Neural cell (in vitro differentiated cells): ENCODE measurements around the gene SLC6A4. TPM values are rescaled to one million over a fixed set of nuclear protein-coding genes. Genes with fewer than 3 reads are reported as not detected.

Experiments
- H2AFZ ChIP-seq: fragments of 200-600, 300-800 bp; sonication (generic), shearing (Covaris generic); 2 replicates; pipeline ENCODE4 v1.6.0; 2014; ENCODE audit warnings: low read depth, mild to moderate bottlenecking, antibody characterized with exemption, low read length, moderate library complexity
- H3F3A ChIP-seq: fragments of 200-600 bp; shearing (Covaris generic); 2 replicates; pipeline ENCODE4 v1.6.1; 2016; ENCODE audit warnings: mild to moderate bottlenecking, moderate library complexity, mixed read lengths, antibody characterized with exemption, low read length; ENCODE audit not compliant: insufficient read depth, poor library complexity, severe bottlenecking
- H3K27ac ChIP-seq: fragments of 200-600, 300-800 bp; sonication (generic), shearing (Covaris generic); 2 replicates; pipeline ENCODE4 v1.5.1; 2014; ENCODE audit warnings: mild to moderate bottlenecking, low read length, moderate library complexity
- H3K27me3 ChIP-seq: fragments of 300-800, 200-600 bp; sonication (generic), shearing (Covaris generic); 2 replicates; pipeline ENCODE4 v1.6.0; 2014; ENCODE audit warnings: mild to moderate bottlenecking, low read depth, low read length, moderate library complexity; ENCODE audit not compliant: insufficient read depth
- H3K36me3 ChIP-seq: fragments of 300-800, 200-600 bp; sonication (generic), shearing (Covaris generic); 2 replicates; pipeline ENCODE4 v1.5.1; 2014; ENCODE audit warnings: mild to moderate bottlenecking, antibody characterized with exemption, low read length, moderate library complexity; ENCODE audit not compliant: insufficient read depth
- H3K4me2 ChIP-seq: fragments of 300-800, 200-600 bp; sonication (generic), shearing (Covaris generic); 2 replicates; pipeline ENCODE4 v1.6.0; 2014; ENCODE audit warnings: mild to moderate bottlenecking, low read length
- H3K4me3 ChIP-seq: fragments of 300-800, 200-600 bp; sonication (generic), shearing (Covaris generic); 2 replicates; pipeline ENCODE4 v1.5.1; 2014; ENCODE audit warnings: mild to moderate bottlenecking, low read length, moderate library complexity
- H3K79me2 ChIP-seq: fragments of 200-600 bp; shearing (Covaris generic); replicated peaks from 2 replicates; pipeline ENCODE4 v1.6.0; 2014; ENCODE audit warnings: mild to moderate bottlenecking, low read length, moderate library complexity; ENCODE audit not compliant: insufficient read depth
- H3K9ac ChIP-seq: fragments of 300-800, 200-600 bp; sonication (generic), shearing (Covaris generic); 2 replicates; pipeline ENCODE4 v1.6.1; 2016; ENCODE audit warnings: mild to moderate bottlenecking, low read length, mixed read lengths
- H3K9me2 ChIP-seq: fragments of 200-600 bp; shearing (Covaris generic); 2 replicates; pipeline ENCODE4 v1.6.1; 2016; ENCODE audit warnings: mild to moderate bottlenecking, low read length, mixed read lengths; ENCODE audit not compliant: insufficient read depth
- H3K9me3 ChIP-seq: fragments of 200-600, 300-800 bp; sonication (generic), shearing (Covaris generic); 2 replicates; pipeline ENCODE4 v1.6.1; 2016; ENCODE audit warnings: mild to moderate bottlenecking, mixed run types, low read length, moderate library complexity, mixed read lengths
- H4K20me1 ChIP-seq: fragments of 200-600 bp; shearing (Covaris generic); 2 replicates; pipeline ENCODE4 v1.6.1; 2016; ENCODE audit warnings: mild to moderate bottlenecking, mixed run types; ENCODE audit not compliant: insufficient read depth
- EP300 ChIP-seq: fragments of 450-650 bp; conservative IDR thresholded peaks from 2 replicates; pipeline ENCODE4 v1.6.1; 2014; ENCODE audit warnings: antibody characterized with exemption, mild to moderate bottlenecking, moderate library complexity; ENCODE audit not compliant: poor library complexity, severe bottlenecking
- EZH2 ChIP-seq: fragments of 200-600, 300-800 bp; shearing (Covaris generic), sonication (generic); IDR thresholded peaks from 2 replicates; pipeline ENCODE4 v1.6.1; 2014; ENCODE audit warnings: antibody characterized with exemption, low read length, borderline replicate concordance, mild to moderate bottlenecking; ENCODE audit not compliant: insufficient read depth, poor library complexity, severe bottlenecking
- MXI1 ChIP-seq: fragments of 450-650 bp; conservative IDR thresholded peaks from 2 replicates; pipeline ENCODE4 v1.6.1; 2014; ENCODE audit warnings: antibody characterized with exemption, mild to moderate bottlenecking; ENCODE audit not compliant: poor library complexity, severe bottlenecking
- POLR2AphosphoS5 ChIP-seq: IDR thresholded peaks from 2 replicates; pipeline ENCODE4 v1.6.1; 2012
- RAD21 ChIP-seq: fragments of 450-650 bp; conservative IDR thresholded peaks from 2 replicates; pipeline ENCODE4 v1.6.1; 2014; ENCODE audit warnings: antibody characterized with exemption, mild to moderate bottlenecking, moderate library complexity
- SMC3 ChIP-seq: fragments of 450-650 bp; conservative IDR thresholded peaks from 2 replicates; pipeline ENCODE4 v1.6.1; 2014; ENCODE audit warnings: antibody characterized with exemption, mild to moderate bottlenecking, moderate library complexity; ENCODE audit not compliant: poor library complexity
- TAF1 ChIP-seq: IDR thresholded peaks from 2 replicates; pipeline ENCODE4 v1.6.1; 2012; ENCODE audit warnings: low read depth
- polyA plus RNA-seq: library from polyadenylated mRNA; depleted of rRNA; stranded (reverse); fragments of >200 nt; gene quantifications from 2 replicates; pipeline ENCODE4 v1.2.3, GENCODE V29; 2014
- TF ChIP-seq, protein P1 (sequence below): fragments of 450-650 bp; IDR thresholded peaks from 2 replicates; pipeline ENCODE4 v1.5.1; 2014; ENCODE audit warnings: antibody characterized with exemption, mild to moderate bottlenecking, moderate library complexity; ENCODE audit not compliant: poor library complexity, severe bottlenecking
- TF ChIP-seq, protein P2 (sequence below): IDR thresholded peaks from 2 replicates; pipeline ENCODE4 v1.6.1; 2012; ENCODE audit warnings: borderline replicate concordance

The SLC6A4 gene
- polyA plus RNA-seq, 1 donor from 2014 or later: 1.1 TPM

DNA sequence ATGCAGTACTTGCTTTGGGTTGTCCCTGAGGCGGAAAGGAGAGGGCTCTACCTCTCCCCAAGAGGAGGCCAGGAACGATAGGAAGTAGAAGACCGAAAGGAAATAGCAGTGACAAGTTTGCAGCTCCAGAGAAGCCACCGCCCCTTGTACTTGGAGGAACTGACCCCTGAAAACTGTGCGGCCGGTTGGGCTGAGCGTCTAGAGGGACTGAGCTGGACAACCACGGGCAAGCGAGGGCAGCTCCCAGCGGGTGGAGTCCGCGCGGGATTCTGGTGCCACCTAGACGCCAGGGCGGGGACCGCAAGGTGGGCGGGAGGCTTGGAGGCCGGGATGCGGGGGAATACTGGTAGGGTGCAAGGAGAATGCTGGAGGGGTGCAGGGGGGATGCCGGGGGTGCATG, 1.3 kb upstream of the SLC6A4 start:
- Histone ChIP-seq H3K9ac (no peak overlapping the region), H3K9me2 (no peaks in the 10 kb centered on the region), H3K4me2 (no peak overlapping the region), H3K4me3 (no peak overlapping the region), H3F3A (no peaks in the 10 kb centered on the region), H2AFZ (no peak overlapping the region), H3K27me3 (peaks cover 69% of the 10 kb centered on the region), H3K36me3 (no peaks in the 10 kb centered on the region), H3K9me3 (no peaks in the 10 kb centered on the region), H3K27ac (no peak overlapping the region), H4K20me1 (no peaks in the 10 kb centered on the region), H3K79me2 (no peaks in the 10 kb centered on the region)
- TF ChIP-seq, protein P1, sequence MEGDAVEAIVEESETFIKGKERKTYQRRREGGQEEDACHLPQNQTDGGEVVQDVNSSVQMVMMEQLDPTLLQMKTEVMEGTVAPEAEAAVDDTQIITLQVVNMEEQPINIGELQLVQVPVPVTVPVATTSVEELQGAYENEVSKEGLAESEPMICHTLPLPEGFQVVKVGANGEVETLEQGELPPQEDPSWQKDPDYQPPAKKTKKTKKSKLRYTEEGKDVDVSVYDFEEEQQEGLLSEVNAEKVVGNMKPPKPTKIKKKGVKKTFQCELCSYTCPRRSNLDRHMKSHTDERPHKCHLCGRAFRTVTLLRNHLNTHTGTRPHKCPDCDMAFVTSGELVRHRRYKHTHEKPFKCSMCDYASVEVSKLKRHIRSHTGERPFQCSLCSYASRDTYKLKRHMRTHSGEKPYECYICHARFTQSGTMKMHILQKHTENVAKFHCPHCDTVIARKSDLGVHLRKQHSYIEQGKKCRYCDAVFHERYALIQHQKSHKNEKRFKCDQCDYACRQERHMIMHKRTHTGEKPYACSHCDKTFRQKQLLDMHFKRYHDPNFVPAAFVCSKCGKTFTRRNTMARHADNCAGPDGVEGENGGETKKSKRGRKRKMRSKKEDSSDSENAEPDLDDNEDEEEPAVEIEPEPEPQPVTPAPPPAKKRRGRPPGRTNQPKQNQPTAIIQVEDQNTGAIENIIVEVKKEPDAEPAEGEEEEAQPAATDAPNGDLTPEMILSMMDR: no peak
- TF ChIP-seq EP300 (no peak), MXI1 (no peak), TAF1 (no peak)

DNA sequence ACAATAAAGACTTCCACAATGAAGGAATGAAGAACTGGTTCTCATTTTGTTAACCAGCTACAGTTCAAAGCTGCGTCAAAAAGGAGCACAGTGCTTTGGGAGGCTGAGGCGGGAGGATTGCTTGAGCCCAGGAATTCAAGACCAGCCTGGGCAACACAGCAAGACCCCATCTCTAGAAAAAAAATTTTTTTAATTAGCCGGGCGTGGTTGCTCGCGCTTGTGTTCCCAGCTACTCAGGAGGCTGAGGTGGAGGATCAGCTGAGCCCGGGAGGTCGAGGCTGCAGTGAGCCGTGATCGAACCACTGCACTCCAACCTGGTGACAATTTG, 764 bp upstream of the SLC6A4 start:
- Histone ChIP-seq H3K27me3 (peaks cover 69% of the 10 kb centered on the region), H3K4me2 (no peak overlapping the region), H3K9me2 (no peaks in the 10 kb centered on the region), H3K27ac (no peak overlapping the region), H3K9ac (no peak overlapping the region), H4K20me1 (no peaks in the 10 kb centered on the region), H3K36me3 (no peaks in the 10 kb centered on the region), H2AFZ (no peak overlapping the region), H3K9me3 (no peaks in the 10 kb centered on the region), H3F3A (no peaks in the 10 kb centered on the region), H3K4me3 (peak overlapping the region; percentile 68), H3K79me2 (no peaks in the 10 kb centered on the region)
- no peak for TF ChIP-seq POLR2AphosphoS5
- no peak for TF ChIP-seq EZH2
- TF ChIP-seq, protein P2, sequence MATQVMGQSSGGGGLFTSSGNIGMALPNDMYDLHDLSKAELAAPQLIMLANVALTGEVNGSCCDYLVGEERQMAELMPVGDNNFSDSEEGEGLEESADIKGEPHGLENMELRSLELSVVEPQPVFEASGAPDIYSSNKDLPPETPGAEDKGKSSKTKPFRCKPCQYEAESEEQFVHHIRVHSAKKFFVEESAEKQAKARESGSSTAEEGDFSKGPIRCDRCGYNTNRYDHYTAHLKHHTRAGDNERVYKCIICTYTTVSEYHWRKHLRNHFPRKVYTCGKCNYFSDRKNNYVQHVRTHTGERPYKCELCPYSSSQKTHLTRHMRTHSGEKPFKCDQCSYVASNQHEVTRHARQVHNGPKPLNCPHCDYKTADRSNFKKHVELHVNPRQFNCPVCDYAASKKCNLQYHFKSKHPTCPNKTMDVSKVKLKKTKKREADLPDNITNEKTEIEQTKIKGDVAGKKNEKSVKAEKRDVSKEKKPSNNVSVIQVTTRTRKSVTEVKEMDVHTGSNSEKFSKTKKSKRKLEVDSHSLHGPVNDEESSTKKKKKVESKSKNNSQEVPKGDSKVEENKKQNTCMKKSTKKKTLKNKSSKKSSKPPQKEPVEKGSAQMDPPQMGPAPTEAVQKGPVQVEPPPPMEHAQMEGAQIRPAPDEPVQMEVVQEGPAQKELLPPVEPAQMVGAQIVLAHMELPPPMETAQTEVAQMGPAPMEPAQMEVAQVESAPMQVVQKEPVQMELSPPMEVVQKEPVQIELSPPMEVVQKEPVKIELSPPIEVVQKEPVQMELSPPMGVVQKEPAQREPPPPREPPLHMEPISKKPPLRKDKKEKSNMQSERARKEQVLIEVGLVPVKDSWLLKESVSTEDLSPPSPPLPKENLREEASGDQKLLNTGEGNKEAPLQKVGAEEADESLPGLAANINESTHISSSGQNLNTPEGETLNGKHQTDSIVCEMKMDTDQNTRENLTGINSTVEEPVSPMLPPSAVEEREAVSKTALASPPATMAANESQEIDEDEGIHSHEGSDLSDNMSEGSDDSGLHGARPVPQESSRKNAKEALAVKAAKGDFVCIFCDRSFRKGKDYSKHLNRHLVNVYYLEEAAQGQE: no peak
- no peak for TF ChIP-seq SMC3
- TF ChIP-seq TAF1: no peak
- no peak for TF ChIP-seq MXI1
- TF ChIP-seq RAD21: no peak
- TF ChIP-seq EP300: no peak
- TF ChIP-seq, protein P1: no peak
